ENCODE data around the gene MYO1E. TPM values are rescaled to one million over a fixed set of nuclear protein-coding genes. Genes with fewer than 3 reads are reported as not detected.

Gene MYO1E
- total and polyA plus RNA-seq, 2 of the 8 experiments (the other 6 are each of a cell fraction or from before 2014, with no cell fraction given), result 19.6 to 142 TPM

DNA sequence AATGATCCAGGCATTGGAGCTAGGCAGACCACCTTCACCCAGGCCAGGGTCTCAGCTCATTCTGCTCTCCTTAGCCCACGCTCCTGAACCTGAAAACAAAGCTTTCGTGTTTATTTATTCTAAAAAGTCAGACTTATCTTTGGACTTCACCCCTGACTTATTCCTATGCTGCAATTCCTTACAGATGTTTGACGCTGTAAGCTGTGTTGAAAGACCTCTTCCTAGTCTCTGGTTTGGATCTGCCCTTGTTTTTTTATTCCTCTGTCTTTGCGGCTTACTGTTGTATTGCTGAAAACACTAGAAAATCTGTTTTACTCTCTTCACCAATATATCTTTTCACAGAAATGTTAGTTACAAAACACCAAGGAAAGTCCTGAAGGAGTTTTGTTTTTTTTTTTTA lies 206.5 kb downstream of the MYO1E start (continued):
- TF ChIP-seq, protein P1, sequence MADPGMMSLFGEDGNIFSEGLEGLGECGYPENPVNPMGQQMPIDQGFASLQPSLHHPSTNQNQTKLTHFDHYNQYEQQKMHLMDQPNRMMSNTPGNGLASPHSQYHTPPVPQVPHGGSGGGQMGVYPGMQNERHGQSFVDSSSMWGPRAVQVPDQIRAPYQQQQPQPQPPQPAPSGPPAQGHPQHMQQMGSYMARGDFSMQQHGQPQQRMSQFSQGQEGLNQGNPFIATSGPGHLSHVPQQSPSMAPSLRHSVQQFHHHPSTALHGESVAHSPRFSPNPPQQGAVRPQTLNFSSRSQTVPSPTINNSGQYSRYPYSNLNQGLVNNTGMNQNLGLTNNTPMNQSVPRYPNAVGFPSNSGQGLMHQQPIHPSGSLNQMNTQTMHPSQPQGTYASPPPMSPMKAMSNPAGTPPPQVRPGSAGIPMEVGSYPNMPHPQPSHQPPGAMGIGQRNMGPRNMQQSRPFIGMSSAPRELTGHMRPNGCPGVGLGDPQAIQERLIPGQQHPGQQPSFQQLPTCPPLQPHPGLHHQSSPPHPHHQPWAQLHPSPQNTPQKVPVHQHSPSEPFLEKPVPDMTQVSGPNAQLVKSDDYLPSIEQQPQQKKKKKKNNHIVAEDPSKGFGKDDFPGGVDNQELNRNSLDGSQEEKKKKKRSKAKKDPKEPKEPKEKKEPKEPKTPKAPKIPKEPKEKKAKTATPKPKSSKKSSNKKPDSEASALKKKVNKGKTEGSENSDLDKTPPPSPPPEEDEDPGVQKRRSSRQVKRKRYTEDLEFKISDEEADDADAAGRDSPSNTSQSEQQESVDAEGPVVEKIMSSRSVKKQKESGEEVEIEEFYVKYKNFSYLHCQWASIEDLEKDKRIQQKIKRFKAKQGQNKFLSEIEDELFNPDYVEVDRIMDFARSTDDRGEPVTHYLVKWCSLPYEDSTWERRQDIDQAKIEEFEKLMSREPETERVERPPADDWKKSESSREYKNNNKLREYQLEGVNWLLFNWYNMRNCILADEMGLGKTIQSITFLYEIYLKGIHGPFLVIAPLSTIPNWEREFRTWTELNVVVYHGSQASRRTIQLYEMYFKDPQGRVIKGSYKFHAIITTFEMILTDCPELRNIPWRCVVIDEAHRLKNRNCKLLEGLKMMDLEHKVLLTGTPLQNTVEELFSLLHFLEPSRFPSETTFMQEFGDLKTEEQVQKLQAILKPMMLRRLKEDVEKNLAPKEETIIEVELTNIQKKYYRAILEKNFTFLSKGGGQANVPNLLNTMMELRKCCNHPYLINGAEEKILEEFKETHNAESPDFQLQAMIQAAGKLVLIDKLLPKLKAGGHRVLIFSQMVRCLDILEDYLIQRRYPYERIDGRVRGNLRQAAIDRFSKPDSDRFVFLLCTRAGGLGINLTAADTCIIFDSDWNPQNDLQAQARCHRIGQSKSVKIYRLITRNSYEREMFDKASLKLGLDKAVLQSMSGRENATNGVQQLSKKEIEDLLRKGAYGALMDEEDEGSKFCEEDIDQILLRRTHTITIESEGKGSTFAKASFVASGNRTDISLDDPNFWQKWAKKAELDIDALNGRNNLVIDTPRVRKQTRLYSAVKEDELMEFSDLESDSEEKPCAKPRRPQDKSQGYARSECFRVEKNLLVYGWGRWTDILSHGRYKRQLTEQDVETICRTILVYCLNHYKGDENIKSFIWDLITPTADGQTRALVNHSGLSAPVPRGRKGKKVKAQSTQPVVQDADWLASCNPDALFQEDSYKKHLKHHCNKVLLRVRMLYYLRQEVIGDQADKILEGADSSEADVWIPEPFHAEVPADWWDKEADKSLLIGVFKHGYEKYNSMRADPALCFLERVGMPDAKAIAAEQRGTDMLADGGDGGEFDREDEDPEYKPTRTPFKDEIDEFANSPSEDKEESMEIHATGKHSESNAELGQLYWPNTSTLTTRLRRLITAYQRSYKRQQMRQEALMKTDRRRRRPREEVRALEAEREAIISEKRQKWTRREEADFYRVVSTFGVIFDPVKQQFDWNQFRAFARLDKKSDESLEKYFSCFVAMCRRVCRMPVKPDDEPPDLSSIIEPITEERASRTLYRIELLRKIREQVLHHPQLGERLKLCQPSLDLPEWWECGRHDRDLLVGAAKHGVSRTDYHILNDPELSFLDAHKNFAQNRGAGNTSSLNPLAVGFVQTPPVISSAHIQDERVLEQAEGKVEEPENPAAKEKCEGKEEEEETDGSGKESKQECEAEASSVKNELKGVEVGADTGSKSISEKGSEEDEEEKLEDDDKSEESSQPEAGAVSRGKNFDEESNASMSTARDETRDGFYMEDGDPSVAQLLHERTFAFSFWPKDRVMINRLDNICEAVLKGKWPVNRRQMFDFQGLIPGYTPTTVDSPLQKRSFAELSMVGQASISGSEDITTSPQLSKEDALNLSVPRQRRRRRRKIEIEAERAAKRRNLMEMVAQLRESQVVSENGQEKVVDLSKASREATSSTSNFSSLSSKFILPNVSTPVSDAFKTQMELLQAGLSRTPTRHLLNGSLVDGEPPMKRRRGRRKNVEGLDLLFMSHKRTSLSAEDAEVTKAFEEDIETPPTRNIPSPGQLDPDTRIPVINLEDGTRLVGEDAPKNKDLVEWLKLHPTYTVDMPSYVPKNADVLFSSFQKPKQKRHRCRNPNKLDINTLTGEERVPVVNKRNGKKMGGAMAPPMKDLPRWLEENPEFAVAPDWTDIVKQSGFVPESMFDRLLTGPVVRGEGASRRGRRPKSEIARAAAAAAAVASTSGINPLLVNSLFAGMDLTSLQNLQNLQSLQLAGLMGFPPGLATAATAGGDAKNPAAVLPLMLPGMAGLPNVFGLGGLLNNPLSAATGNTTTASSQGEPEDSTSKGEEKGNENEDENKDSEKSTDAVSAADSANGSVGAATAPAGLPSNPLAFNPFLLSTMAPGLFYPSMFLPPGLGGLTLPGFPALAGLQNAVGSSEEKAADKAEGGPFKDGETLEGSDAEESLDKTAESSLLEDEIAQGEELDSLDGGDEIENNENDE (IDR thresholded peaks at IDR 0.05; ENCODE audit: insufficient replicate concordance, low read length), result no peak
- no peak for TF ChIP-seq TEAD4 (IDR thresholded peaks at IDR 0.05; ENCODE audit: low read depth, low read length)
- TF ChIP-seq SP1 (IDR thresholded peaks at IDR 0.05; ENCODE audit: low read depth, low read length), result no peak
- TF ChIP-seq, protein P2, sequence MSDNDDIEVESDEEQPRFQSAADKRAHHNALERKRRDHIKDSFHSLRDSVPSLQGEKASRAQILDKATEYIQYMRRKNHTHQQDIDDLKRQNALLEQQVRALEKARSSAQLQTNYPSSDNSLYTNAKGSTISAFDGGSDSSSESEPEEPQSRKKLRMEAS (IDR thresholded peaks at IDR 0.05), result no peak
- no peak for TF ChIP-seq NANOG (IDR thresholded peaks at IDR 0.05; ENCODE audit: insufficient read depth, low read depth, low read length, poor library complexity, severe bottlenecking)
